B cell (primary cell): ENCODE measurements around the gene FBXO34.

Experiments used
- CTCF ChIP-seq: fragments of 200-600 bp; IDR thresholded peaks from one replicate; pipeline ENCODE4 v1.8.0; 2022; ENCODE audit warnings: antibody characterized with exemption, mild to moderate bottlenecking
- EZH2 ChIP-seq: IDR thresholded peaks from 2 replicates; pipeline ENCODE4 v1.6.1; 2012; ENCODE audit warnings: borderline replicate concordance, low read depth, mild to moderate bottlenecking, moderate library complexity, low read length; ENCODE audit not compliant: insufficient read depth, poor library complexity, severe bottlenecking

GRCh38 chr14:55243813-55244212 lies 27.4 kb upstream of the FBXO34 start:
- TF ChIP-seq CTCF (no peak), EZH2 (no peak)
